Caco-2 (cell line): ENCODE results near the gene XKR3. TPM values are rescaled to one million over a fixed set of nuclear protein-coding genes. Genes with fewer than 3 reads are reported as not detected.
"Not testable (repeated sequence)": the region's sequence is repeated elsewhere in the genome, so short reads cannot be mapped to it uniquely, and the experiment has no call there.

Experiments used
- BruUV-seq: library from RNA; stranded (reverse); fragments of 400-500 nt; replicated peaks from 2 replicates; lab custom pipeline; 2021; lab: Mats Ljungman, UMichigan
- CTCF ChIA-PET: fragments of 300-600 bp; sonication (Branson Sonifier 250); formaldehyde crosslinking; loops from one replicate; lab custom pipeline; 2022; ENCODE audit warnings: antibody characterized with exemption; lab: Charles Lee
- POLR2A ChIA-PET: fragments of 300-600 bp; sonication (Branson Sonifier 250); formaldehyde crosslinking; loops from one replicate; lab custom pipeline; 2022; ENCODE audit warnings: antibody characterized with exemption; lab: Charles Lee
- DNase-seq, 2 experiments: peaks; one replicate each; pipeline versions ENCODE4 v3.0.0 to v3.0.0-alpha.2; 2020 to 2022
- H3K27me3 ChIP-seq: replicated peaks from 2 replicates; pipeline ENCODE4 v1.6.0; 2011; ENCODE audit warnings: low read length; ENCODE audit not compliant: control insufficient read depth, insufficient read depth
- H3K36me3 ChIP-seq: 2 replicates; pipeline ENCODE4 v1.5.1; 2011; ENCODE audit warnings: low read length; ENCODE audit not compliant: control insufficient read depth, insufficient read depth
- H3K4me1 ChIP-seq: fragments of 250-450 bp; sonication (Bioruptor Pico); 2 replicates; pipeline ENCODE4 v1.5.1; 2020; ENCODE audit warnings: mild to moderate bottlenecking
- H3K4me3 ChIP-seq: 2 replicates; pipeline ENCODE4 v1.5.1; 2011; ENCODE audit warnings: low read depth, mild to moderate bottlenecking, control low read depth, low read length
- H3K9me3 ChIP-seq: fragments of 250-450 bp; sonication (Bioruptor Pico); 2 replicates; pipeline ENCODE4 v1.5.1; 2020; ENCODE audit warnings: mild to moderate bottlenecking, moderate library complexity
- H3K27ac Mint-ChIP-seq: one replicate; pipeline ENCODE4 v1.8.0; 2022; ENCODE audit warnings: mixed read lengths; ENCODE audit not compliant: unreplicated experiment
- H3K27me3 Mint-ChIP-seq: one replicate; pipeline ENCODE4 v1.8.0; 2022; ENCODE audit warnings: mixed read lengths; ENCODE audit not compliant: insufficient read depth, unreplicated experiment
- H3K36me3 Mint-ChIP-seq: one replicate; pipeline ENCODE4 v1.8.0; 2022; ENCODE audit warnings: mild to moderate bottlenecking, mixed read lengths; ENCODE audit not compliant: insufficient read depth, unreplicated experiment
- H3K4me1 Mint-ChIP-seq: one replicate; pipeline ENCODE4 v1.8.0; 2022; ENCODE audit warnings: low read depth, mixed read lengths; ENCODE audit not compliant: unreplicated experiment
- H3K4me3 Mint-ChIP-seq: one replicate; pipeline ENCODE4 v1.8.0; 2022; ENCODE audit warnings: mild to moderate bottlenecking, moderate library complexity, mixed read lengths; ENCODE audit not compliant: unreplicated experiment
- H3K9me3 Mint-ChIP-seq: one replicate; pipeline ENCODE4 v1.8.0; 2022; ENCODE audit warnings: mixed read lengths; ENCODE audit not compliant: unreplicated experiment
- intact Hi-C: fragments of 100-400 bp; cut with micrococcal nuclease; formaldehyde crosslinking; loops from one replicate; pipeline ENCODE4 v1.10.0; 2022; ENCODE audit not compliant: unreplicated experiment
- total RNA-seq: library from RNA; stranded (reverse); gene quantifications from 2 replicates; pipeline ENCODE4 v1.2.3, GENCODE V29; 2022
- TF ChIP-seq, protein P1 (sequence below), 2 experiments: fragments of 200-600 bp in 1 of 2; IDR thresholded peaks; 1 replicate in 1 of 2; 2 replicates in 1 of 2; pipeline versions ENCODE4 v1.5.1 to v1.8.0; 2011 to 2022; ENCODE audit warnings: antibody characterized with exemption in 1 of 2, control low read depth in 1 of 2, inconsistent platforms in 1 of 2, low read depth in 1 of 2, low read length in 1 of 2, mild to moderate bottlenecking in 1 of 2, moderate library complexity in 1 of 2; ENCODE audit not compliant: insufficient read depth in 1 of 2, severe bottlenecking in 1 of 2, unreplicated experiment in 1 of 2

Gene XKR3
- total RNA-seq, 1 experiment from 2014 or later: not detected

DNA sequence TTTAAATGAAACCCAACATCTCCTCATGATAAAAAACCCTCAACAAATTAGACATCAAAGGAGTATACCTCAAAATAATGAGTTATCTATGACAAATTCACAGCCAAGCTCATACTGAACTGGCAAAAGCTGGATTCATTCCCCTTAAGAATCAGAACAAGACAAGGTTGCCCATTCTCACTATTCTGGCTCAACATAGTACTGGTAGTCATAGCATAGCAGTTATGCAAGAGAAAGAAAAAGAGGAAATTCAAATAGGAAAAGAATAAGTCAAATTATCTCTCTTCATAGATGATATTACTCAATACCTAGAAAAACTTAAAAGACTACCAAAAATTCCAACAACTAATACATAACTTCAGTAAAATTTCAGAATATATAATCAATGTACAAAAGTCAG, 29.4 kb upstream of the XKR3 start:
- ChIA-PET CTCF (no interaction called here), POLR2A (no interaction called here)
- H3K36me3 Mint-ChIP-seq: no peaks in the 10 kb centered on the region
- intact Hi-C loops: loop anchor here (10.0 kb wide), 1 partner anchor 70 kb away; no protein-coding TSS in a partner anchor
- H3K4me1 Mint-ChIP-seq: no peaks in the 10 kb centered on the region
- Histone ChIP-seq H3K27me3 (no peaks in the 10 kb centered on the region), H3K4me1 (no peaks in the 10 kb centered on the region), H3K4me3 (no peak overlapping the region), H3K9me3 (no peaks in the 10 kb centered on the region), H3K36me3 (no peaks in the 10 kb centered on the region)
- TF ChIP-seq, protein P1, sequence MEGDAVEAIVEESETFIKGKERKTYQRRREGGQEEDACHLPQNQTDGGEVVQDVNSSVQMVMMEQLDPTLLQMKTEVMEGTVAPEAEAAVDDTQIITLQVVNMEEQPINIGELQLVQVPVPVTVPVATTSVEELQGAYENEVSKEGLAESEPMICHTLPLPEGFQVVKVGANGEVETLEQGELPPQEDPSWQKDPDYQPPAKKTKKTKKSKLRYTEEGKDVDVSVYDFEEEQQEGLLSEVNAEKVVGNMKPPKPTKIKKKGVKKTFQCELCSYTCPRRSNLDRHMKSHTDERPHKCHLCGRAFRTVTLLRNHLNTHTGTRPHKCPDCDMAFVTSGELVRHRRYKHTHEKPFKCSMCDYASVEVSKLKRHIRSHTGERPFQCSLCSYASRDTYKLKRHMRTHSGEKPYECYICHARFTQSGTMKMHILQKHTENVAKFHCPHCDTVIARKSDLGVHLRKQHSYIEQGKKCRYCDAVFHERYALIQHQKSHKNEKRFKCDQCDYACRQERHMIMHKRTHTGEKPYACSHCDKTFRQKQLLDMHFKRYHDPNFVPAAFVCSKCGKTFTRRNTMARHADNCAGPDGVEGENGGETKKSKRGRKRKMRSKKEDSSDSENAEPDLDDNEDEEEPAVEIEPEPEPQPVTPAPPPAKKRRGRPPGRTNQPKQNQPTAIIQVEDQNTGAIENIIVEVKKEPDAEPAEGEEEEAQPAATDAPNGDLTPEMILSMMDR (IDR thresholded peaks at IDR 0.05; ENCODE audit: insufficient read depth in 1 of 2, low read depth in 1 of 2, low read length in 1 of 2, severe bottlenecking in 1 of 2, unreplicated experiment in 1 of 2): no peak
- H3K27ac Mint-ChIP-seq: no peak overlapping the region
- BruUV-seq: no TSS peak
- H3K9me3 Mint-ChIP-seq: no peaks in the 10 kb centered on the region
- no peaks in the 10 kb centered on the region for H3K27me3 Mint-ChIP-seq
- H3K4me3 Mint-ChIP-seq: no peak overlapping the region
- no peak for DNase-seq

- H3K27ac Mint-ChIP-seq, BruUV-seq, H3K4me3 Mint-ChIP-seq, H3K4me1 Mint-ChIP-seq, H3K4me1 ChIP-seq, H3K27me3 Mint-ChIP-seq, H3K27me3 ChIP-seq, H3K36me3 ChIP-seq, DNase-seq, H3K4me3 ChIP-seq, H3K9me3 Mint-ChIP-seq, H3K9me3 ChIP-seq, CTCF ChIA-PET, H3K36me3 Mint-ChIP-seq, POLR2A ChIA-PET: not testable (repeated sequence)
- intact Hi-C loops: loop anchor here (10.0 kb wide), 1 partner anchor 67 kb away; no protein-coding TSS in a partner anchor
Measured at GRCh38 chr22:16851268-16851996, 26.2 kb upstream of the XKR3 start.

GRCh38 chr22:16847271-16847670, 22.1 kb upstream of the XKR3 start:
- POLR2A ChIA-PET: no interaction called here
- Histone ChIP-seq H3K4me1 (no peaks in the 10 kb centered on the region), H3K36me3 (no peaks in the 10 kb centered on the region), H3K9me3 (0 out of 2 replicates have a peak, but pooled peaks cover 2% of the 10 kb centered on the region), H3K27me3 (no peaks in the 10 kb centered on the region), H3K4me3 (no peak overlapping the region)
- CTCF ChIA-PET: no interaction called here
- no peak for DNase-seq
- H3K4me1 Mint-ChIP-seq: no peaks in the 10 kb centered on the region
- no peaks in the 10 kb centered on the region for H3K36me3 Mint-ChIP-seq
- H3K4me3 Mint-ChIP-seq: no peak overlapping the region
- no peak overlapping the region for H3K27ac Mint-ChIP-seq
- BruUV-seq: no TSS peak
- intact Hi-C loops: no loop called here
- peaks cover 9% of the 10 kb centered on the region for H3K9me3 Mint-ChIP-seq
- H3K27me3 Mint-ChIP-seq: no peaks in the 10 kb centered on the region
- TF ChIP-seq, protein P1 (IDR thresholded peaks at IDR 0.05; ENCODE audit: insufficient read depth in 1 of 2, low read depth in 1 of 2, low read length in 1 of 2, severe bottlenecking in 1 of 2, unreplicated experiment in 1 of 2): no peak
